Effector CD8-positive, alpha-beta T cell (primary cell): ENCODE measurements around the gene OPA3.
A peak's percentile ranks its signal among the peaks of the same experiment; 100 is the strongest.

Source experiments
- DNase-seq: peaks from one replicate; lab custom pipeline; 2025; lab: John Stamatoyannopoulos, UW

Gene OPA3

DNA sequence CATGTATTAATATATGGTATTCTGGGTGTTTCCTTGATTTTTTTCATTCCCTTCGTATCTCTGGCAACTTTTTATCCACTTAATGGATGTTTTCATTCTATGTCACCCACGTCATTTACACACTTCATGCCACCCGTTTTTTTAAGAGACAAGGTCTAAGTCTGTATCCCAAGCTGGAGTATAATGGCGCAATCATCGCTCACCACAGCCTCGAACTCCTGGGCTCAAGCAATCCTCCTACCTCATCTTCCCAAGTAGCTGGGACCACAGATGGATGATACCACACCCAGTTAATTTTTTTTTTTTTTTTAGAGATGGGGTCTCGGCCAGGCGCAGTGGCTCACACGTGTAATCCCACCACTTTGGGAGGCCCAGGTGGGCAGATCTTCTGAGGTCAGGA, 80.7 kb downstream of the OPA3 start:
- no peak for DNase-seq

DNA sequence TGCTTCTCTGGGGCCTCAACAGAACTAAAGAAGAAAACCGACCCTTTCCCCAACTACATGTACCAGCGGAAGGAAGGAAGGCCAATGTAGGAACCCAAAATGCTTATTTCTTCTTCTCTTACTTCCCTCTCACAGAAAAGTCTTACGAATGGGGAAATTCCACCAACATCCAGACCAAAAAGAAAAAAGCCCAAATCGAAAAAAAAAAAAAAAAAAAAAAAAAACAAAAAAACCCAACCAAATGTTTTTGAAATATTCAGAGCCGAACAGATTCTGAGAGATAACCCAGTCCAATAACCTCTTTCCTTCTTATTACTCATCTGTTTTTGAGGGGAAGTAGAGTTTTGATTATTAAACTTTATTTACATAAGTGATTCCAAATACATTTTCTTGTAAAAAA, 82.5 kb downstream of the OPA3 start:
- DNase-seq = no peak

DNA sequence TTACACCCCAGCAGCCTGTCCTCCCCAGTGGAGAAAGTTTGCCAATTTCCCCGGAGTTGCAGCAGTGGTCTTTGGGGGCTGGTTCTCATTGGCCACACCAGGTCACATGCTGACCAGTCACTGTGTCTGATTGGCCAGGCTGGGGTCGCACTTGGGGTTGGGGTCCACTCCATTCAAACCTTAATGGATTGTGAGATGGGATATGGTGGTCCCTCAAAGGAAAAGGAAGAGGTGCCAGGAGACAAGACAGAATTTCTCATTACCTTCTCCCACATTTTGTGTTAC, 82.9 kb downstream of the OPA3 start:
- no peak for DNase-seq

DNA sequence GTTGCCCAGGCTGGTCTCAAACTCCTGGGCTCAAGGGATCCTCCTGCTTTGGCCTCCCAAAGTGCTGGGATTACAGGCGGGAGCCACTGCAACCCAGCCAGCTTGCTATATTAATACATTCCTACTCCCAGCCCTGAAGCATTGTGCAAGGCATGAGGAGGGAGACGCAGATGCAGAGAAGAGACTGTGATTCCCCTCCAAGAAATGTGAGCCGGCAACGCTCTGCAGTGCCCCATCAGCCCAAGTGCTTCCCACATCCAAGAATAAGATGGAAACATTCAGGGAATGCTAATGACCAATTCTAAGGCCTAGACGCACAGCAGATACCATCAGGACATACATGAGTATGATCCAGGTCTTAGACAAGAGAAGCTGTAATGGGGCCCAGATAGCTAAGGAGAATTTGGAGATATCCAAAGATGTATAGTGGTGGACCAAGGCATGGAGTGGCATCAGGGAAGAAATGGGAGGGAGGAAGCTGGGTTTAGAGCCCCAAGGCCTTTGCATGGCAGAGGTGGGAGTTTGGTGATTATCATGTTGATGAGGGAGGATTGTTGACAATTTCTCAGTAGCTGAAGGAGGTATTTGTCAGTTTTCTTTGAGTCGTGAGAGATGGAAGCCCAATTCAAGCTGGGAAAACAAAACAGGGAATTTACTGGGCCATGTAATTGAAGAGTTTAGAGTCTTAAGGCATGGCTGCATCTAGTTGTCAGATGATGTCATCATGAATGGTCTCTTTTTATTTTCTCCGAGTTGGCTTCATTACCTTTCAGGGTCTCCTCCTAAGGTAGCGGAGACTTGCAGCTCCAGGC, 83.5 kb downstream of the OPA3 start:
- DNase-seq = no peak

DNA sequence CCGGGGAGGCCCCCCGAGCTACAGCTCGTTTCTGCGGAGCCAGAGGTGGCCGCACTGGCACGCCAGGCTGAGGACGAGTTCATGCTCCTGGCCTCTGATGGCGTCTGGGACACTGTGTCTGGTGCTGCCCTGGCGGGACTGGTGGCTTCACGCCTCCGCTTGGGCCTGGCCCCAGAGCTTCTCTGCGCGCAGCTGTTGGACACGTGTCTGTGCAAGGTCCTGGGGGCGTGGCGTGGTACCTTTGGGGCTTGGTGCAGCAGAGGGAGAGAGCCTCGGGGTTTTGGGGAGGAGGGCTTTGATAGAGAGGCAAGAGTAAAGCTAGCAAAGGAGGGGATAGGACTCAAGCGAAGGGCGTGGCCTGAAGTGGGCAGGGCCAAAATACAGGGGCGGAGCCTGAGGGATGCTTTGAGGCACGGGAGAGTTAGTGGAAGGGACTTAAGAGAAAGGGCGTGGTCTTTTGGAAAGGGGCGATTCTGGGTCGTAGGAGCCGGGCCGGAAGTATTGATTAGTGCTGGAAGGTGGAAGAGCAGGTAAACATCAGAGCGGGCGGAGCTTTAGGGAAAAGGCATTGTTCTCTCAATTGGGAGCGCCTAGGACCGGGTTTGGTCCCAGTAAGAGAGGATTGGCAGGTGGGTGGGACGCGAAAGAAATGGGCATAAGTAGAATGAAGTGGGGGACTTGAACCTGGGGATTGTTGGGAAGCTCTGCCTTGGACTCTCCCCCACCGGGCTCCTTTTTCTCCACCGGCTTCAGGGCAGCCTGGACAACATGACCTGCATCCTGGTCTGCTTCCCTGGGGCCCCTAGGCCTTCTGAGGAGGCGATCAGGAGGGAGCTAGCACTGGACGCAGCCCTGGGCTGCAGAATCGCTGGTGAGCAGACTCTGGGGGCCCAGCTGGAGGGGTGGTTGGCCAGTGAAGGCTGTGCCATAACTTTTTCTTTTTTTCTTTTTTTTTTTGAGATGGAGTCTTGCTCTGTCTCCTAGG, 85.1 kb downstream of the OPA3 start:
- peak; percentile 60 for DNase-seq

DNA sequence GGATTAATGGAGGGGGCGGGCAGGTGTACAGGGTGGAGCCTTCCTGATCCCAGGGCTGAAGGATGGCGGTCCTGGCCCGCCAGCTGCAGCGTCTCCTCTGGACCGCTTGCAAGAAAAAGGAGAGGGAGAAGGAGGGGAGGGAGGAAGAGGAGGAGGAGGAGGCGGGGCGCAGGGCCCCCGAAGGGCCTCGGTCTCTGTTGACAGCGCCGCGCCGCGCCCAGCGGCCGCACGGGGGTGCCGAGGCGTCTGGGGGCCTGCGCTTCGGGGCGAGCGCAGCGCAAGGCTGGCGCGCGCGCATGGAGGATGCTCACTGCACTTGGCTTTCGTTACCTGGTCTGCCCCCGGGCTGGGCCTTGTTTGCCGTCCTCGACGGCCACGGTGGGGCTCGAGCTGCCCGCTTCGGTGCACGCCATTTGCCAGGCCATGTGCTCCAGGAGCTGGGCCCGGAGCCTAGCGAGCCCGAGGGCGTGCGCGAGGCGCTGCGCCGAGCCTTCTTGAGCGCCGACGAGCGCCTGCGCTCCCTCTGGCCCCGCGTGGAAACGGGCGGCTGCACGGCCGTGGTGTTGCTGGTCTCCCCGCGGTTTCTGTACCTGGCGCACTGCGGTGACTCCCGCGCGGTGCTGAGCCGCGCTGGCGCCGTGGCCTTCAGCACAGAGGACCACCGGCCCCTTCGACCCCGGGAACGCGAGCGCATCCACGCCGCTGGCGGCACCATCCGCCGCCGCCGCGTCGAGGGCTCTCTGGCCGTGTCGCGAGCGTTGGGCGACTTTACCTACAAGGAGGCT, 86.0 kb downstream of the OPA3 start, which contains the start of gene PPM1N:
PPM1N (plus strand) TSS at position 33 of the 785 bp plus-strand sequence; CDS start at position 63, 30 bp downstream.
- DNase-seq = peak; percentile 36

DNA sequence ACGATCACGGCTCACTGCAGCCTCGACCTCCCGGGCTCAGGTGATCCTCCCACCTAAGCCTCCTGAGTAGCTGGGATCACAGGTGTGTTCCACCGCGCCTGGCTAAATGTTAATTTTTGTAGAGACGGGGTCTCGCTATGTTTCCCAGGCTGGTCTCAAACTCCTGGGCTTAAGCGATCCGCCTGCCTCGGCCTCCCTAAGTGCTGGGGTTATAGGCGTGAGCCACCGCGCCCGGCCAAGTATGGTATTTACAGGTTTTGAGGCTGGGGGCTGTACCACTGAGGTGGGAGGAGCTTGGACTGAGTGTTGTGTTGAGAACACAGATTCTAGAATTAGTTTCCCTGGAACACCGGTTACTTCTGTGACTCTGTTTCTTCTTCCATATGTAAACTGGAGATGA, 86.8 kb downstream of the OPA3 start:
- DNase-seq = no peak

DNA sequence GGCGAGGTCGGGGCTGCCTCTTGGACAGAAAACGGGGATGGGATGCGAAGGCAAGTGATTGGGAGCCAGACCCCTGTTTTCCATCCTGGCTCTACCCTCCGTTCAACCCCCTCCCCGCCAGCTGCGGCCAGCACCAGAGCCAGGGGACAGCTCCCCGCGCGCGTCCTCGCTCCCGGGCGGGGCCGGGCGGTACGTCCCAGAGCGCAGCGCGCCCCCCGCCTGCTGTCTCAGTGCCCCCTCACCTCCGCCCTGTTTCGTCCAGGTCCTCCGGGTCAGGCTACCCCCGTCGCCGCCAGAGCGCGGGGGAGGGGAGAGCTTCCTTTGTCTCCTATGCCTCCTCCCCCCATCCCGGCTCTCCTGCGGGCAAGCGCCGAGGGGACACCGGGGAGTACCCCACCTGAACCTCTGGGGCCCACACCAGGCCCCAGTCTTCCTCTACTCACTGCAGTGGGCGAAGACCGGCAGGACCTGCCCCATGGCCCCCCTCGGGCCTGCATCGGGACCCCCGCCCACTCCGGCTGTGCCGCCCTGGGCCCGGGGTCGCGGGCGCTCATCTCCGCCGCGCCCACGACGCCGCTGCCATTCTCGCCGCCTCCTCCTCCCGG, 88.2 kb downstream of the OPA3 start:
- no peak for DNase-seq

DNA sequence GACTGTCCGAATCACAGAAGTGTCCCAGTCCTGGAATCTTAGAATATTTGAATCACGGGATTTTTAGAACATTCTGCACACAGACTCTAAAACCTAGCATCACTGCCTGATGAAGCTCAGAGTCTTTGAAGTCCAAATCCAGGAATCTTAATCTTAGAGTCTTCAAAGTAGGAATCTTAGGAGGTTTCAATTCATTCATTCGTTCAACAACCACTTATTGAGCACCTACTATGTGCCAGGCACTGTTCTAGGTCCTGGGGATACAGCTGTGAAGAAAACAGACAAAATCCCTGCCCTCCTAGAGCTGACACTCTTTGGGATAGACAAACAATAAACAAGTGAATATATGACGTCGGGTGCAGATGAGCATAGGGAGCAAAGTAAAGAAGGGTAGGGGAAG, 89.4 kb downstream of the OPA3 start:
- DNase-seq = no peak

DNA sequence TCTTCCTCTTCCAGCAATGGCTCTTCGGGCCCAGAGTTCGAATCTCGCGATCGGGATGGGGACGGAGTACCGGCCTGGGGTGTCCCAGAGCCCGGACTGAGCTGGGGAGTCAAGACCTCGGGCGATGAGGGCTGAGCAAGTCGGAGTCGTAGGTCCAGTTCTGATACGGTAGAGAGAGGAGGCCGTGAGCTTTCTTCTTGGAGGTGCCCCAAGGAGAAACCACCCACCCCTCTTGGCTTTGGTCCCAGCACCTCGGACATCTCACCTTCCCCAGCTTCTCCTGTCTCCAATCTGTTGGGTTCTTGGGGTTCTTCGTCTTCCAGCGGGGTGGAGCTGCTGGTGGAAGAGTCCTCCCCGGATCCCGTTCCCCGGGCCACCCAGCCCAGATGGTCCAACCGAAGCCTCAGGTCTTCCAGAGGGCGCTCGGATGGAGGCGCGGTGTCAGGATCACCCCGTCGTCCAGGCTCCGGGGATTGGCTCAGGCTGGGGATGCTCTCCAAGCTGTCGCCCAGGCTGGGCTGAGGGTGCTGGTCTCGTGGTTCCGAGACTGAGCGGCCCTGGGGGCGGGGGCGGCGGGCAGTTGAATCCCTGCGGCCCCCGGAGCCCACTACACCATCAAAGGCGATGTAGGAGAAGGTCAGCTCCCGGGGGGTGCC, 90.2 kb downstream of the OPA3 start:
- no peak for DNase-seq

DNA sequence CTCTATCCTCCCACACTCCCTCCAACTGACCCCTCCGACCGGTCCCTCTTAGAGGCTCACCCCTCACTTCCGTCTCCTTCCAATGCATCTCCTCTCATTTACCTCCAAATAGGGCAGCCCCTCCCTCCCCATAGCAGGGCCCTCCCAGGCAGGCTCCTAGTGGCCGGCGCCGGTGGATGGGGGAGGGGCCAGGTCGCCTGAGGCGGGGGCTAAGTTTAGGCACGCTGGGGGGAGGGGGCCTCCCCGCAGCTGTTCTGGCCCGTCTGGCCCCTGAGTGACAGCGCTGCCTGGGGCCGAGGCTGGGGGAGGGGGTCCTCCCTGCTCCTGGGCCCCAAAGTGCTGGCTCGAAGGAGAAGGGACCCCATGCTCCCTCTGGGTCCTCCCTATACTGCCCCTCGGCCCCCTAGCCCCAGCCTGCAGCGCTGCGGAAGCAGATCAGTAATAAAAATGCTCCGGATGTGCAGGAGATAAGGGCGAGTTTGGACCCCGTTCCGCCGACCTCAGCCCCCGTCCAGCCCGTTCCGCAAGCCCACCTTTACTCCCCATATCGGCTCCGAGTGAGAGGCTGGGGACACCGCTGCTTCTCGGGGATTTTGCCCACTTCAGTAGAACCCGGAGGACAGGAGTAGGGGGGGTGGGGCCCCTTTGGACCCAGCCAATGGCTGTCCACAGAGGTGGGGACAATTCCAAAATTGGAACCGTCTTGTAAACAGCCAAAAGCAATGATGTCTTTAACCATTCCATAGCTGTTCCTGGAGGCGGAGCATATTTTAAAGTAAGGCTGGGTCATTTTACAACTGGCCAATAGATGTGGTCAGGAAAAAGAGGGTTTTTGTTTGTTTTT, 91.8 kb downstream of the OPA3 start:
- no peak for DNase-seq

DNA sequence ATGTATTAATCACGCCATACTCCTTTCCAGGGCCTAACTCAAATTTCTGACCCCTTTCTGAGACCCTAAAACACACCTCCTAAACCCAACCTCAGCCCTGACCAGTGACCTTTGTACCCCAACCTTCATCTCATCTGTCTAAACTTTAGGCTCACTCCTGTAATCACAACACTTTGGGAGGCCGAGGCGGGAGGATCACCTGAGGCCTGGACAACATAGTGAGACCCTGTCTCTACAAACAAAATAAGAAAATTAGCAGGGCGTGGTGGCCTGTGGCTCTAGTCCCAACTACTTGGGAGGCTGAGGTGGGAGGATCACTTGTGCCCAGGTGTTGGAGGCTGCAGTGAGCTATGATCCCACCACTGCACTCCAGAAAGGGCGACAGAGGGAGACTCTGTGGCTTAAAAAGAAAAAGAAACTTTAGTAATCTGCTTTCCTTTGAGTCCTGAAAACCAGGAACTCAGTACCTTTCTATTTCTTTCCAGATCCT, 92.4 kb downstream of the OPA3 start:
- no peak for DNase-seq

DNA sequence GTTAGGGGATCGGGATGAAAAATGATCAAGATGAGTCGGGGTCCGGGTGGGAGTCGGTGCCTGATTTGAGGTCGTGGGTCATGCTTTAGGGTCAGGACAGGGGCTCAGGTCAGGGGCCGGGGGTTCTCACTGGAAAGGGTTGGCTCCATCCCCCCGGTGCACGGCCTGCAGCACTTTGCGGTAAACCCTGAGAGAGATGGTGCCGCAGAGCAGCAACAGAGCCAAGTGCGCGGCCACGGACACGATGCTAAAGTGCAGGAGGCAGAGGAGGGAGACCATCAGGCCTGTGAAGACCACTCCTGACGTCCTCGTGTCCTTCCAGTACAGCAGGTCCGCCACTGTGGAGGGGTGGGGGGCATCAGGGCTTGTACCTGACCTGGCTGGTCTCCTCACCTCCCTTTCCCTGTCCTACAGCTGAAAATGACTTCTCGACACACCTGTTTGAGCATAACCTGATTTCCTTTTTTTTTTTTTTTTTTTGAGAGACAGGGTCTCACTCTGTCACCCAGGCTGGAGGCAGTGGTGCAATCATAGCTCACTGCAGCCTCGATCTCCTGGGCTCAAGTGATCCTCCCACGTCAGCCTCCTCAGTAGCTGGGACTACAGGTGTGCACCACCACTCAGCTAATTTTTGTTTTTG, 95.3 kb downstream of the OPA3 start:
- no peak for DNase-seq

DNA sequence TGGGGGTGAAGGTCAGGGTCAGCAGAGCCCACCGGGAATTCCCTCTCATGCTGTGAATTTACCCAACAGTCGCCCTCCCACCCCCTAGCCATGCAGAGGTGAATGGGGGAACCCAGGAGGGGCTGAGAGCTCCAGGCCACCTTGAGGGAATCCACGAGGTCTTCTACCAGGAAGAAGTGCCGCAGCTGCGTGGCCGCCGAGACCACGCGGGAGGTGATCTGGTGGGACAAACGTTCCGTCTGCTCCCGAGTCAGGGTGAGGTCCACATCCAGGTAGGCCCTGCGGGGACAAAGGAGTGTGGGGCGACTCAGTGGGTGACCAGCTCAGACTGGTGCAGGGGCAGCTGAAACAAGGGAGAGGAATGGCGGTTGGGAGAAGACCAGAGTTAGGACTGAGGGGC, 95.9 kb downstream of the OPA3 start:
- DNase-seq = no peak

DNA sequence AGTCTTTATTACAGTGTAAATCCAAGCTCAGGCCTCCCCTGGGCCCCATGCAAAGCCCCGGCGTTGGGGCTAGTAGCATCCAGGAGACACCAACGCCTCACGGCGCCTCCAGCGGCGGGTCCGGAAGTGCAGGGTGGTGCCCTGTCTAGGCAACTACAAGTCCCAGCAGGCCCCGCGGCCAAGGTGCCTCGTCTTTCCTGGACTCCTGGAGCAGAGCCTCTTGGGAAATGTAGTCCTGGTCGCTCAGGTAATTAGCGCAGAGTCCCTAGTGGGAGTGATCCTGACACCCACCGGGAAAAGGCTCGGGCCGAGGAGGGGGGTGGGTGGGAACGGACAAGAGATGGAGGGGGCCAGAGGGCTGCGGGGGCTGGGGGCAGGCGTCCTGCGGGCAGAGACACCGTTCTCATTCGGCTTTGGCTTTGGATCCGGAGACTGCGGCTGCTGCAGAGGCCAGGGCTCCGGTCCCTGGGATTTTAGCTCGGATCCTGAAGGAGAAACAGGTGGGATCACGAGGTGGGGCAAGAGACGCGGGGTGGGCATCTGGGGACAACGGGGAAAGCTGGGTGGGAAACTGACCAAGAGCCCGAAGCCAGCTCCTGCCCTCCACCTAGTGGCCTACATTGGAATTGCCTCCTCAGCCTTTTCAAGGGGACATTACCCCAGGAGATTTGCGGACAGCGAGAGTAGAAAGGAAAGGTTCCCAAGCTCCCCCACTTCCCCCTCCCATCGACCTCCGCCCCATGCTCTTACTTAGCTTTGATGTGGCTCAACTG, 99.1 kb downstream of the OPA3 start:
- DNase-seq = peak; percentile 97

DNA sequence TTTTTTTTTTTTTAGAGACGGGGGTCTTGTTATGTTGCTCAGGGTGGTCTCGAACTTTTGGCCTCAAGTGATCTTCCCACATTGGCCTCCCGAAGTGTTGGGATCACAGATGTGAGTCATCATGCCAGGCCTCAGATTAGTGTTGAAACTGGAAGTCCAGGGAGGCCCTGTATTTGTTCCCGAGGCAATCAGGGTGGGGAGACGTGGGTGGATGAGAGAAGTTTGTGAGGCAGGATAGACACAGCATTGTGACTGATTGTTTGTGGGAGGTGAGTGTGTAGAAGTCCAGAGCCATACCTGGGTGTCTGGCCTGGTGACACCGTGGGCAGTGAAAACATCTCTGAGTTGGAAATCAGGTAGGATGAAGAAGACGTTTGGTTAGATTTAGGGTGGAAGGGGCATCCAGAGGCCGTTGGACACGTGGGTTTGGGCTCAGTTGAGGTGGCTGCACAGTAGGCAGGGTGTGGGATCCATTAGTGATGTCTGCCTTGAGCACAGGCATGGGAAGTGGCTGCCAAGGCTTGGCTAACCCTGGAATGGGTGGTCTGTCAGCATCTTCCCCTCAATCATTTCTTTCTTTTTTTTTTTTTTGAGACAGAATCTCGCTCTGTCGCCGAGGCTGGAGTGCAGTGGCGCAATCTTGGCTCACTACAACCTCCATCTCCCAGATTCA, 100.2 kb downstream of the OPA3 start:
- DNase-seq = no peak

DNA sequence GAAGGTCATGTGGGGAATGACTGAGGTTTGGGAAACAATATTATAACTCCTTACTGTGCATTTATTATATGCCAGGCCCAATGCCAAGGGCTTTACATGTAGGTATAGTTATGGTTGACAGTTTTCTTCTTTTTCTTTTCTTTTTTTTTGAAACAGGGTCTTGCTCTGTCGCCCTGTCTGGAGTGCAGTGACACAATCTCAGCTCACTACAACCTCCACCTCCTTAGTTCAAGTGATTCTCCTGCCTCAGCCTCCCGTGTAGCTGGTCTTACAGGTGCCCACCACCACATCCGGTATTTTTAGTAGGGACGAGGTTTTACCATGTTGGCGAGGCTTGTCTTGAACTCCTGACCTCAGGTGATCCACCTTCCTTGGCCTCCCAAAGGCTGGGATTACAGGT, 101.6 kb downstream of the OPA3 start:
- DNase-seq = no peak
